Endothelial cell of umbilical vein (primary cell): ENCODE results near the gene SCAP. TPM values are rescaled to one million over a fixed set of nuclear protein-coding genes. Genes with fewer than 3 reads are reported as not detected.

ENCODE experiments used
- BruUV-seq: library from RNA; stranded (reverse); fragments of 400-500 nt; replicated peaks from 2 replicates; lab custom pipeline; 2021; lab: Mats Ljungman, UMichigan
- CTCF ChIA-PET: fragments of 300-600, 350-600 bp; sonication (Branson Sonifier 250); formaldehyde crosslinking; loops from one replicate; lab custom pipeline; 2021; ENCODE audit warnings: antibody characterized with exemption, inconsistent platforms; lab: Charles Lee
- POLR2A ChIA-PET: fragments of 300-600, 350-600 bp; sonication (Branson Sonifier 250); formaldehyde crosslinking; loops from one replicate; lab custom pipeline; 2021; ENCODE audit warnings: antibody characterized with exemption, inconsistent platforms; lab: Charles Lee
- DNase-seq: peaks from one replicate; pipeline ENCODE4 v3.0.0-alpha.2; 2011; ENCODE audit warnings: low read depth, low spot score
- FAIRE-seq: peaks from 2 replicates; lab custom pipeline; 2011; peaks lifted over from hg19 to GRCh38; lab: Jason Lieb, UNC
- H2AFZ ChIP-seq: 2 replicates; pipeline ENCODE4 v1.6.0; 2012; ENCODE audit warnings: low read depth, low read length, control low read depth, inconsistent platforms
- H3K27ac ChIP-seq: 2 replicates; pipeline ENCODE4 v1.5.1; 2011; ENCODE audit warnings: low read depth, mild to moderate bottlenecking, control low read depth, low read length, moderate library complexity; ENCODE audit not compliant: insufficient read depth
- H3K27me3 ChIP-seq, 2 experiments: 2 replicates each; pipeline versions ENCODE4 v1.6.0 to v1.6.1; 2011; ENCODE audit warnings: low read length in 2 of 2, mixed read lengths in 1 of 2; ENCODE audit not compliant: control insufficient read depth in 2 of 2, insufficient read depth in 2 of 2
- H3K36me3 ChIP-seq, 2 experiments: 2 replicates in 1 of 2; 3 replicates in 1 of 2; pipeline ENCODE4 v1.5.1; 2011; ENCODE audit warnings: low read length in 2 of 2, mild to moderate bottlenecking in 1 of 2, moderate library complexity in 1 of 2; ENCODE audit not compliant: control insufficient read depth in 2 of 2, insufficient read depth in 2 of 2; ENCODE audit errors: extremely low read depth in 1 of 2
- H3K4me1 ChIP-seq: 3 replicates; pipeline ENCODE4 v1.5.1; 2011; ENCODE audit warnings: mild to moderate bottlenecking, low read length; ENCODE audit not compliant: control insufficient read depth, insufficient read depth; ENCODE audit errors: extremely low read depth
- H3K4me2 ChIP-seq: 2 replicates; pipeline ENCODE4 v1.6.1; 2011; ENCODE audit warnings: low read length, control low read depth, mixed read lengths; ENCODE audit not compliant: insufficient read depth
- H3K4me3 ChIP-seq, 3 experiments: fragments of 200-600 bp in 1 of 3; sonication (generic), shearing (Covaris generic) in 1 of 3; replicated peaks in 1 of 3; 2 replicates each; pipeline ENCODE4 v1.5.1; 2011 to 2016; ENCODE audit warnings: control low read depth in 3 of 3, low read length in 3 of 3, mild to moderate bottlenecking in 2 of 3, inconsistent platforms in 1 of 3, low read depth in 1 of 3, moderate library complexity in 1 of 3; ENCODE audit not compliant: insufficient read depth in 1 of 3
- H3K79me2 ChIP-seq: 2 replicates; pipeline ENCODE4 v1.6.0; 2012; ENCODE audit warnings: low read length, inconsistent platforms; ENCODE audit not compliant: control insufficient read depth, insufficient read depth
- H3K9ac ChIP-seq: replicated peaks from 2 replicates; pipeline ENCODE3; 2011; ENCODE audit warnings: low read length, control low read depth; ENCODE audit not compliant: insufficient read depth; ENCODE audit errors: extremely low read depth
- H3K9me1 ChIP-seq: replicated peaks from 3 replicates; pipeline ENCODE4 v1.6.0; 2011; ENCODE audit warnings: mild to moderate bottlenecking, low read length; ENCODE audit not compliant: control insufficient read depth, insufficient read depth; ENCODE audit errors: extremely low read depth
- H3K9me3 ChIP-seq: replicated peaks from 2 replicates; pipeline ENCODE4 v1.5.1; 2012; ENCODE audit warnings: low read length, inconsistent platforms; ENCODE audit not compliant: control insufficient read depth, insufficient read depth
- H4K20me1 ChIP-seq: replicated peaks from 2 replicates; pipeline ENCODE3; 2011; ENCODE audit warnings: mild to moderate bottlenecking, low read length; ENCODE audit not compliant: control insufficient read depth, insufficient read depth; ENCODE audit errors: extremely low read depth
- CTCF ChIP-seq, 2 donors: IDR thresholded peaks; 1 replicate in 1 of 2; 2 replicates in 1 of 2; pipeline ENCODE4 v1.5.1; 2011; ENCODE audit warnings: low read length in 2 of 2, mild to moderate bottlenecking in 2 of 2, moderate library complexity in 2 of 2, control low read depth in 1 of 2, inconsistent platforms in 1 of 2, low read depth in 1 of 2; ENCODE audit not compliant: insufficient read depth in 1 of 2; ENCODE audit errors: extremely low read depth in 1 of 2
- EZH2 ChIP-seq: IDR thresholded peaks from 2 replicates; pipeline ENCODE4 v1.6.1; 2012; ENCODE audit warnings: borderline replicate concordance, low read depth, mild to moderate bottlenecking, moderate library complexity, low read length, inconsistent platforms; ENCODE audit not compliant: severe bottlenecking
- FOS ChIP-seq: IDR thresholded peaks from 2 replicates; pipeline ENCODE4 v1.6.1; 2011; ENCODE audit warnings: mild to moderate bottlenecking, low read length, moderate library complexity, borderline replicate concordance; ENCODE audit not compliant: insufficient read depth
- GATA2 ChIP-seq: IDR thresholded peaks from 2 replicates; pipeline ENCODE4 v1.7.0; 2011; ENCODE audit warnings: low read depth, mild to moderate bottlenecking, moderate library complexity, mixed read lengths, low read length; ENCODE audit not compliant: insufficient read length, insufficient read depth
- JUN ChIP-seq: IDR thresholded peaks from 2 replicates; pipeline ENCODE4 v1.6.1; 2011; ENCODE audit warnings: borderline replicate concordance, low read depth; ENCODE audit not compliant: insufficient read length, insufficient read depth
- MYC ChIP-seq: IDR thresholded peaks from one replicate; pipeline ENCODE4 v1.6.1; 2011; ENCODE audit warnings: mild to moderate bottlenecking, low read depth, low read length
- POLR2A ChIP-seq: IDR thresholded peaks from 2 replicates; pipeline ENCODE4 v1.6.1; 2012; ENCODE audit warnings: low read depth, mild to moderate bottlenecking, control low read depth, low read length
- POLR2AphosphoS5 ChIP-seq: IDR thresholded peaks from 2 replicates; pipeline ENCODE4 v1.6.1; 2012; ENCODE audit warnings: low read depth, mild to moderate bottlenecking, control low read depth, low read length, moderate library complexity; ENCODE audit not compliant: insufficient read depth
- dilution Hi-C: fragments of 300-500 bp; cut with MboI; formaldehyde crosslinking; loops from one replicate; pipeline ENCODE4 v1.15.0; 2019; ENCODE audit warnings: low sequenced_read_pairs; ENCODE audit not compliant: extremely low pct_ligation_motif_present
- intact Hi-C: fragments of 100-400 bp; cut with micrococcal nuclease; formaldehyde crosslinking; loops from one replicate; pipeline ENCODE4 v1.10.0; 2022
- polyA plus RNA-seq, 4 experiments: library from polyadenylated mRNA; depleted of rRNA in 3 of 4; stranded (reverse) in 3 of 4; unstranded in 1 of 4; fragments of >200 nt; gene quantifications; 2 replicates each; pipeline versions ENCODE4 v1.2.1 to v1.2.3, GENCODE V29; 2011 to 2012; ENCODE audit warnings: missing spikeins in 1 of 4
- total RNA-seq: library from RNA; stranded (reverse); gene quantifications from 2 replicates; pipeline ENCODE4 v1.2.3, GENCODE V29; 2021
- TF ChIP-seq, protein P1 (sequence below): IDR thresholded peaks from 2 replicates; pipeline ENCODE4 v1.6.1; 2011; ENCODE audit not compliant: insufficient read depth, insufficient read length

Gene SCAP
- total and polyA plus RNA-seq, 2 donors (not counting 3 experiments of a cell fraction or from before 2014, with no cell fraction given) = 34.7 to 59.0 TPM

GRCh38 chr3:47503033-47503432 lies 27.3 kb upstream of the SCAP start:
- DNase-seq (no peak), FAIRE-seq (no peak)
- Histone ChIP-seq H3K79me2 (no peaks in the 10 kb centered on the region), H3K9ac (no peak overlapping the region), H3K4me1 (no peaks in the 10 kb centered on the region), H4K20me1 (no peaks in the 10 kb centered on the region), H3K9me1 (no peaks in the 10 kb centered on the region), H3K27me3 (no peaks in the 10 kb centered on the region), H3K4me3 (no peak overlapping the region), H3K4me2 (no peak overlapping the region), H3K9me3 (no peaks in the 10 kb centered on the region), H3K27ac (no peak overlapping the region), H2AFZ (no peak overlapping the region), H3K36me3 (peaks cover 18 to 22% of the 10 kb centered on the region in 2 experiments)
- TF ChIP-seq, protein P1, sequence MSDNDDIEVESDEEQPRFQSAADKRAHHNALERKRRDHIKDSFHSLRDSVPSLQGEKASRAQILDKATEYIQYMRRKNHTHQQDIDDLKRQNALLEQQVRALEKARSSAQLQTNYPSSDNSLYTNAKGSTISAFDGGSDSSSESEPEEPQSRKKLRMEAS = no peak
- no peak for TF ChIP-seq JUN
- no peak for TF ChIP-seq GATA2
- TF ChIP-seq CTCF (IDR thresholded peaks at IDR 0.05; ENCODE audit: extremely low read depth in 1 of 2, insufficient read depth in 1 of 2, low read depth in 1 of 2, low read length in 2 of 2) = no peak
- no peak for TF ChIP-seq FOS
- TF ChIP-seq POLR2A = no peak
- TF ChIP-seq MYC = no peak
- TF ChIP-seq EZH2 = no peak
- TF ChIP-seq POLR2AphosphoS5 = no peak
- no TSS peak for BruUV-seq
- intact Hi-C loops = no loop called here
- POLR2A ChIA-PET = no interaction called here
- dilution Hi-C loops = no loop called here
- CTCF ChIA-PET = interaction anchor here (1.2 kb wide), 1 partner anchor 19 kb away, joined by 3 read pairs; no protein-coding TSS in a partner anchor
